NCI-H1417 (cell line): Measurements from ENCODE around the gene RHBDD3.

Experiments used
- DNase-seq, 3 experiments: peaks; one replicate each; lab custom pipeline; 2025; lab: John Stamatoyannopoulos, UW

The RHBDD3 gene

GRCh38 chr22:29218758-29219408, 48.9 kb downstream of the RHBDD3 start:
- DNase-seq: no peak

GRCh38 chr22:29217827-29218757, 49.7 kb downstream of the RHBDD3 start:
- DNase-seq: no peak

- DNase-seq: no peak
Measured at GRCh38 chr22:29216873-29217666, 50.7 kb downstream of the RHBDD3 start.

GRCh38 chr22:29216011-29216872, 51.5 kb downstream of the RHBDD3 start:
- DNase-seq: no peak

GRCh38 chr22:29215012-29215860, 52.5 kb downstream of the RHBDD3 start:
- DNase-seq: no peak

GRCh38 chr22:29214232-29214631, 53.5 kb downstream of the RHBDD3 start:
- DNase-seq: no peak

GRCh38 chr22:29213493-29213892, 54.3 kb downstream of the RHBDD3 start:
- no peak for DNase-seq

- DNase-seq: no peak
Measured at GRCh38 chr22:29212743-29213142, 55.0 kb downstream of the RHBDD3 start.

GRCh38 chr22:29211466-29211865, 56.3 kb downstream of the RHBDD3 start:
- DNase-seq: no peak

- no peak for DNase-seq
Measured at GRCh38 chr22:29211066-29211465, 56.7 kb downstream of the RHBDD3 start.
